ENCODE data around the gene VPS29. TPM values are rescaled to one million over a fixed set of nuclear protein-coding genes. Genes with fewer than 3 reads are reported as not detected.

VPS29 gene
- total and polyA plus RNA-seq, 2 of the 8 experiments (the other 6 are each of a cell fraction or from before 2014, with no cell fraction given) = 59.0 to 74.6 TPM

GRCh38 chr12:110505332-110505731 lies 3.4 kb upstream of the VPS29 start:
- Histone ChIP-seq H2BK5ac (ENCODE audit: low read depth, low read length) (no peak overlapping the region), H4K91ac (replicated peaks; ENCODE audit: insufficient read length, low read length) (no peak overlapping the region), H3K4me1 (replicated peaks in 1 of 4; ENCODE audit: control insufficient read depth in 3 of 4, insufficient read depth in 4 of 4, low read length in 3 of 4) (no peaks in the 10 kb centered on the region), H3K23ac (ENCODE audit: insufficient read length) (no peak overlapping the region), H3K36me3 (ENCODE audit: control insufficient read depth in 2 of 4, insufficient read depth in 4 of 4, low read length in 3 of 4) (no peaks in the 10 kb centered on the region), H3K79me2 (ENCODE audit: control insufficient read depth in 1 of 2, insufficient read depth in 2 of 2, low read length in 2 of 2) (peaks cover 0 to 9% of the 10 kb centered on the region in 2 experiments; a peak in 2 of 4 replicates), H3K79me1 (ENCODE audit: low read depth, low read length) (no peaks in the 10 kb centered on the region), H2AK5ac (ENCODE audit: low read depth, low read length) (no peak overlapping the region), H3K9ac (replicated peaks in 1 of 4; ENCODE audit: extremely low read depth in 1 of 4, low read depth in 3 of 4, low read length in 3 of 4) (no peak overlapping the region), H3K4ac (replicated peaks; ENCODE audit: insufficient read length, low read depth, low read length) (no peak overlapping the region), H3K27ac (ENCODE audit: low read depth, low read length) (no peak overlapping the region), H3K4me3 (ENCODE audit: extremely low read depth in 1 of 4, insufficient read depth in 2 of 4, low read depth in 3 of 4, low read length in 4 of 4) (no peak overlapping the region), H3K56ac (replicated peaks; ENCODE audit: insufficient read length, low read depth, low read length) (no peak overlapping the region), H4K20me1 (replicated peaks in 1 of 2; ENCODE audit: control insufficient read depth in 1 of 2, insufficient read depth in 2 of 2, low read length in 2 of 2) (no peaks in the 10 kb centered on the region), H4K8ac (ENCODE audit: extremely low read depth, insufficient read depth, low read length) (no peak overlapping the region), H3K27me3 (replicated peaks in 1 of 4; ENCODE audit: control insufficient read depth in 3 of 4, extremely low read depth in 1 of 4, insufficient read depth in 3 of 4, low read length in 3 of 4) (peaks cover 3 to 13% (median 12%) of the 10 kb centered on the region in 4 experiments), H3K9me3 (ENCODE audit: insufficient read depth in 2 of 2, low read depth in 1 of 2, low read length in 1 of 2) (peaks cover 4 to 5% of the 10 kb centered on the region in 2 experiments; a peak in 2 of 4 replicates), H2BK15ac (ENCODE audit: low read length) (no peak overlapping the region), H2AFZ (ENCODE audit: low read length) (no peak overlapping the region), H3K14ac (ENCODE audit: insufficient read length) (no peak overlapping the region), H2BK20ac (ENCODE audit: low read length) (no peak overlapping the region), H4K5ac (ENCODE audit: insufficient read length, low read depth, low read length) (no peak overlapping the region), H3K18ac (ENCODE audit: extremely low read depth, low read length) (no peak overlapping the region), H3K23me2 (ENCODE audit: low read depth, low read length) (peaks cover 4% of the 10 kb centered on the region; the same call in 1 of the 2 replicates), H3K4me2 (ENCODE audit: insufficient read depth in 1 of 2, low read depth in 2 of 2, low read length in 2 of 2) (no peak overlapping the region), H2BK12ac (ENCODE audit: low read depth, low read length) (no peak overlapping the region), H2BK120ac (replicated peaks; ENCODE audit: low read depth, low read length) (no peak overlapping the region)
- no peak for TF ChIP-seq HDAC6 (IDR thresholded peaks at IDR 0.05; ENCODE audit: low read depth, low read length)
- ChIA-PET CTCF (ENCODE audit: partially characterized antibody) (interaction anchor here (0.6 to 2.5 kb wide), 4 partner anchors 9 to 185 kb away, joined by 3 to 8 read pairs (median 4); partner anchors contain the start of genes FAM216A and GPN3), POLR2A (ENCODE audit: partially characterized antibody) (interaction anchor here (1.4 kb wide), 1 partner anchor 37 kb away, joined by 6 read pairs; the partner anchor contains the start of genes FAM216A and GPN3)
- no peak for FAIRE-seq
- WGBS, 2 experiments (ENCODE audit: extremely low coverage in 1 of 2, insufficient coverage in 1 of 2, insufficient read length in 1 of 2, insufficient replicate concordance in 2 of 2, low coverage in 1 of 2, low lambda C conversion rate in 2 of 2, missing lambda C conversion rate in 1 of 2) = 76% methylated on average over 3 of the region's 3 CpGs; no CpG with 5 or more reads in 1 of the 2 experiments
- DNase-seq (ENCODE audit: low read depth in 1 of 2, low spot score in 2 of 2) = no peak
